LNCaP clone FGC (cell line): Measurements from ENCODE around the gene TSHZ2.

Experiments
- DNase-seq: peaks from one replicate; pipeline ENCODE4 v3.0.0-alpha.2; 2011; ENCODE audit warnings: low read depth
- H3K4me3 ChIP-seq: 2 replicates; pipeline ENCODE4 v1.5.1; 2011; ENCODE audit warnings: mild to moderate bottlenecking, low read depth, low read length, control low read depth
- TF ChIP-seq, protein P1 (sequence below): IDR thresholded peaks from 2 replicates; pipeline ENCODE4 v1.5.1; 2012; ENCODE audit warnings: mild to moderate bottlenecking; ENCODE audit not compliant: control insufficient read depth, insufficient read depth; ENCODE audit errors: extremely low read depth

The TSHZ2 gene

DNA sequence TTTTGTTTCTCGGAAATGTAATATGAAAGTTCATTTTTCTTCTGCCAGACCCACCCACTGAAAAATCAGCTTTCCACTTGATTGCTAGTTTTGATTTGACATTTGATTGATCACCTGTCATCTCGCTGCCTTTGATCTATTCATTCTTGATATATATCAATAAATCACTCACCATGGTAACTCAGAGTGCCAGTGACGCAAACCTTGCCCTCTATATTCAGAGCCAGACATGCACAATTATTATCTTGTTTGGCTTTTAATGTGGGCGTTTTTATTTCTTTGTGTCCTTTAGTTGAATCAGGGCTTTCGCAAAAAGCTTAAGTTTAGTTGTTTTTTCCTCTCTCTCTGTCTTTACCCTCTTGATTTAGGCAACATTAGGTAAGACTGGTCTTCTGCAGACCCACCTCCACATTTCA, 2.0 kb downstream of the TSHZ2 start:
- no peak for DNase-seq
- TF ChIP-seq, protein P1, sequence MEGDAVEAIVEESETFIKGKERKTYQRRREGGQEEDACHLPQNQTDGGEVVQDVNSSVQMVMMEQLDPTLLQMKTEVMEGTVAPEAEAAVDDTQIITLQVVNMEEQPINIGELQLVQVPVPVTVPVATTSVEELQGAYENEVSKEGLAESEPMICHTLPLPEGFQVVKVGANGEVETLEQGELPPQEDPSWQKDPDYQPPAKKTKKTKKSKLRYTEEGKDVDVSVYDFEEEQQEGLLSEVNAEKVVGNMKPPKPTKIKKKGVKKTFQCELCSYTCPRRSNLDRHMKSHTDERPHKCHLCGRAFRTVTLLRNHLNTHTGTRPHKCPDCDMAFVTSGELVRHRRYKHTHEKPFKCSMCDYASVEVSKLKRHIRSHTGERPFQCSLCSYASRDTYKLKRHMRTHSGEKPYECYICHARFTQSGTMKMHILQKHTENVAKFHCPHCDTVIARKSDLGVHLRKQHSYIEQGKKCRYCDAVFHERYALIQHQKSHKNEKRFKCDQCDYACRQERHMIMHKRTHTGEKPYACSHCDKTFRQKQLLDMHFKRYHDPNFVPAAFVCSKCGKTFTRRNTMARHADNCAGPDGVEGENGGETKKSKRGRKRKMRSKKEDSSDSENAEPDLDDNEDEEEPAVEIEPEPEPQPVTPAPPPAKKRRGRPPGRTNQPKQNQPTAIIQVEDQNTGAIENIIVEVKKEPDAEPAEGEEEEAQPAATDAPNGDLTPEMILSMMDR: no peak
- no peak overlapping the region for H3K4me3 ChIP-seq

DNA sequence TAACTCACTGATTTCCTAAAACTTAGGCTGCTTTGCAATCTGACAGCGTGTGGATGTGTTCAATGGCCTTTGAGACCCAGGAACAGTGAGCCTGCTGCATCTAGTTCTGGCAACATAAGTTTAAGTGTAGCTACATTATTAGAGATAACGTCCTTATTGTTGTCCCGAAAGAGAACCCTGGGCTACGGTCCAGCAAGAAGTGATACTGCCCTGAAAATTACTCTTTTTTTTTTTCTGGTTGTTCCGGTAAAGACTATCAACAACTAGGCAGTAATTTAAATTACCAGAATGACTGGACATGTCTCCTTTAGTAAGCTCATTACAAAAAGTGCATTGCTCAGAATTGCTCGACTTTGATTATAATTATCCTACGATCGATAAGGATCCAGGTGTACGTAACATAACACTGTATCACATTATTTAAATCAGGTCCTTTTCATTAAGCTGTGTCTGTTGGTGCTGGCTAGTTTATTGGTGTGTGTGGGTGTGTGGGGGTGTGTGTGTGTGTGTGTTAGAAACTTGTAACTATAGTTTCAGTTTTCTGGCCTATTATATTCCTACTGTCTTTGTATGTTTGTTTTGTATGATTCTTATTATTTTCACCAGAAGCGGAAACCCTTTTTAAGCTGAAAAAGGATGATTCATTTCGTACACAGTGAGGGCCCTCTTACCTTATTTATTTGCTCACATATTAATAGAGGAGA, 3.0 kb downstream of the TSHZ2 start:
- TF ChIP-seq, protein P1: no peak
- H3K4me3 ChIP-seq: no peak overlapping the region
- no peak for DNase-seq

DNA sequence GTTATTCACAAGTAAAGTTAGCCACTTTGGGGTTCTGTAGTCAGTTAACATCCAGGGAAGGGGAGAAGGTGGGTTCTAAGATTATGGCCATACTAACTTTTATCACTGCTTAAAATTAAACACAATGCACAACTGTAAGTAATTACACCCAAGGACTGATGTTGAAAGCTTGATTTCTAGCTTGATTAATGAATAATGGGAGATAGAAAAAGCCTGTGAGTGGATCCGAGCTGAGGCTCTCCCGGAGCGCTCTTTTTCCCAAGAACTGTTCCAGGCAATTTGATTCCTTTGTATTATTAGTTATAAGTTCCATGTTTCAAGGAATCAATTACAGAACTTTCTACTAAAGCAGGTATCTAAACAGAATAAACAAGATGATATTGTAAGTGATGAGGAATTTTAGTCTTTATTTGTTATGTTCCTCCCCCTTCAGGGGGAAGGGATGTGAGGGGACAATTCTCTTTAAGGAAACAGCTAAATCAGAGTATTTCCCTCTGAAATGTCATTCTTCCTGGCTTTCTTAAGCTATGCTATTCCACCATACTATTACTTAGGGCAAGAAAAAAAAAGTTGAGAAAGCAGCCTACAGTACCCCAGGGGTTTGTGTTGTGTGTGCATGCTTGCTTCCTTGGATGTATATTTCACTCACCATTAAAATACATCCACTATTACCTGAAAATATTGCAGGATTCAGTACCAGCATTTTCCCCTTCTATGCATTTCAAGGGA, 3.8 kb downstream of the TSHZ2 start:
- TF ChIP-seq, protein P1: no peak
- DNase-seq: no peak
- no peak overlapping the region for H3K4me3 ChIP-seq

DNA sequence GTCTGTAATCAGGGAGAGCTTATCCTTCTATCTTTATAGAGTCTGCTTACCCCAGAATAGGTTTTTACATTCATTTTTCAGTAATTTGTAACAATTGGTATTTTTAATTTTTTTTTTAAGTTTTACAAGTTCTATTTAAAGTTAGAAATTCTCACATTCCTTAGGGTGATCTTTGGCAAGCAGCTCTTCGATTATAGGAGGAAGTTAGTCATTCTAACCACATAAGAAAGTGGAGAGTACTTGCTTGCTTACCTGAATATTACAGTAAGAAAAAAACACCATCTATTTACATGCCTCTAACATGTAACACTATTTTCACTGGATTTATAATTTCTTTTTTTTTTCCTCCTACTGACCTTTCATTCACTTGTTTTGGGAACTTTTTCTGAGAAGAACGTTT, 6.7 kb downstream of the TSHZ2 start:
- TF ChIP-seq, protein P1: no peak
- H3K4me3 ChIP-seq: no peak overlapping the region
- no peak for DNase-seq

DNA sequence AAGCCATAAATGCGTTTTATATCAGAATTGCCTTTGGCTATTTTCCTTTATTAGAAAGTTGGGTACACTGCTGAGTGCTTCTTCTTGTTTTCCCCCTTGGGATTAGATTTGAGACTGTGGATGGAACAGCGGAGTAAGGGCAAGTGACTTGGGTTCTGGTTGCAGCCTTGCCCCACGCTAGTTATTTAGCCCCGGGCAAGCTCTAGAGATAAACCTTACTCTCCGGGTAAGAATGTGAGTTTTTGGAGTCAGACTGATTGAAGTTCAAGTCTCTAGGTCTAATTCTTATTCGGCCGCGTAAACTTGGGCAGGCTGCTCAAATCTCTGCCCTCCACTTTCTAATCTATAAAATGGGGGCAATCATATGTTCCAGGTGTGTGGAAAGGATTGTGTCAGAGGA, 8.9 kb downstream of the TSHZ2 start:
- no peak overlapping the region for H3K4me3 ChIP-seq
- DNase-seq: no peak
- TF ChIP-seq, protein P1: no peak

DNA sequence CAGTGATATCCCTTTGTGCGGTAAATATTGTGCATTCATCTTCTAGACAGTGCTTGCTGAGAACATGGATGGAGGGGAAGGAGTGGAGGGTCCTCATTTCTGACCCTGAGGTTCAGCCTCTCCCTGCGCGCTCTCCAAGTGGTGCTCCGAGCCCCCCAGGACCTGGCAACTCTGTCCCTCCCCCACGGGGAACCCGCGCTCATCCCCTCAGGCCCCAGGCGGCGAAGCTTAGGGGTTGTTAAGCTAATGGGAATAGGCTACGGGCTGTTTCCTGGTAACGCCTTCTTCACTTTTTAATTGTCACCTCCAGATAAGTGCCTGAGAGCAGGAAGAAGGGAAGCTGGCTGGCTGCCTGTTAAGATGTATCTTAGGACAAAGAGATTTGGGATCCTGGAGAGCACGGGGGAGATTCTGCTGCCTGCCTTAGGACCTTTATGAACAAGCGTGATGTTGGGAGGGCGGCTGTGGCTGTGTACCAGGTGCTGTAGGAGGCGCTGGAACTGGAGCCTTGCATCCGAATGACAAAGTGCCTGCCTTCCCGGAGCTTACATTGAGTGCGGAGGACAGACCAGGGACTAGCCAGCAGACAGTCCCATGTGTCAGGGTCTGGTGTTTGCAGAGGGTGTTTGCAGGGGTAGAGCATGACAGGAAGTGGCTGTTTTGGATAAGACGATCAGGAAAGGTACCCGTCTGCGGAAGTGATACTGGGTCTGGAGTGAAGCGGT, 11.7 kb downstream of the TSHZ2 start:
- no peak overlapping the region for H3K4me3 ChIP-seq
- TF ChIP-seq, protein P1: no peak
- no peak for DNase-seq
